RPMI8226 (cell line): Measurements from ENCODE around the gene ARL4D.
A peak's percentile ranks its signal among the peaks of the same experiment; 100 is the strongest.
"Not testable (repeated sequence)": the region's sequence is repeated elsewhere in the genome, so short reads cannot be mapped to it uniquely, and the experiment has no call there.

Experiments used
- DNase-seq: peaks from one replicate; pipeline ENCODE4 v3.0.0-alpha.2; 2015

The ARL4D gene

DNA sequence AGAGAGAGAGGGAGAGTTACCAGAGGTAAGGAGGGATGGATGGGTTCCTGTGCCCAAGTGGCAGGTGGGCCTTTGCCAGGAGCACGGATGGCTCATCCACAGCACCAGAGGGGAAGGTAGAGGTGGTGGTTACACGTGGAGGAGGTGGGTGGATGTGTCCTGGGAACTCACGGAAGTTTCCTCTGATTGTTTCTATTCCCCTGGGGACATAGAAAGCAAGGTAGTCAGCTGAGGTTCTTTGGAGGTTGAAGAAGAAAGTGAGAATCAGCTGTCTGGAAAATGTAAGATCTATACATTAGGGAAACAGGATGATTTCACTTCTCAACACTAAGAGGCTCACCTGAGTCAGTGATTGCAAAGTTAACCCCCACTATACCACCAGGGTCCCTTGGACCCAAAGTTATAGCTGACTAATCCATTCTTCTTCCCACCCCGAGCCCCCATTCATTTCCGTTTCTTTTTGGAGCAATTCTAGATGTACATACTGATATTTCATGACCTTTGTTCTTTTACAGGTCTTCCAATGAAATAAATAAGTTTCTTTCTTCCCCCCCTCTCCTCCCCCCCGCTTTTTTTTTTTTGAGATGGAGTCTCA, 27.5 kb upstream of the ARL4D start:
- DNase-seq: no peak

DNA sequence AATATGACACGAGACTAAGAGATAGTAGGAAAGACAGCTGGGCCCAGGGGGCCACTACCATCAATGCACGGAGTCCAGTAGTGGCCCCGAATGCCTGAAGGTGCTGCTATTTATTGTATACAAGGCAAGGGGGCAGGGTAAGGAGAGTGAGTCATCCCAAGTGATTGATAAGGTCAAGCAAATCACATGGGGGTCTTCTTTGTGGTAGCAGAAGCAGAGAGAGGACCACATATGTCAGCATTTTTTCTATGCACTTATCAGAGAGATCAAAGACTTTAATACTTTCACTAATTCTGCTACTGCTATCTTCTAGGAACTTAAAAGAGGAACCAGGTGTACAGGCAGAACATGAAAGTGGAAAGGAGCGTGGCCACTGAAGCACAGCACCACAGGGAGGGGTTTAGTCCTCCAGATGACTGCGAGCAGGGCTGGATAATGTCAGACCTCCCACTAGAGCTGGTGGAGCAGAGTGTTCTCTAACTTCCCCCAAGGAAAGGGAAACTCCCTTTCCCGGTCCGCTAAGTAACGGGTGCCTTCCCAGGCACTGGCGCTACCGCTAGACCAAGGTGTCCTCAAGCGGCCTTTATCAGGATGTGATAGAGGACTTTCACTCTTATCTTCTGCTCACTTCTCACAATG, 26.4 kb upstream of the ARL4D start:
- DNase-seq: peak; percentile 62

DNA sequence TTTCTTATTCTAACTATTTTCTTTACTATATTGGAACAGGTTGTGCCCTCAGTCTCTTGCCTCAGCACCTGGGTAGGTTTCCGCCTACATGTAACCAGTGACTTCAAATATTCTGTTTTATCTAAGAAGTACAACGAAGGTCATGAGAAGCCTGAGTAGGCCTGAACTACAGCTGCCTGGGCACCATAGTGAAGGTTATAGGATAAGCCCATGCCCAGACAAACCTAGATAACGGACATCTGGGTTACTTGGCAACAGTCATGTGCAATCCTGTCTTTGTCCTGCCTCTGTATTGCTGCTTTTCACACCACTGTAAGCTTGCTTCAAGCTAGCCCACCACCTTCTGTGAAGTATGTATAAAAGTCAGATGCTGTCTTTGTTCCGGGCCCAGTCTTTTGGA, 25.4 kb upstream of the ARL4D start:
- DNase-seq: no peak

DNA sequence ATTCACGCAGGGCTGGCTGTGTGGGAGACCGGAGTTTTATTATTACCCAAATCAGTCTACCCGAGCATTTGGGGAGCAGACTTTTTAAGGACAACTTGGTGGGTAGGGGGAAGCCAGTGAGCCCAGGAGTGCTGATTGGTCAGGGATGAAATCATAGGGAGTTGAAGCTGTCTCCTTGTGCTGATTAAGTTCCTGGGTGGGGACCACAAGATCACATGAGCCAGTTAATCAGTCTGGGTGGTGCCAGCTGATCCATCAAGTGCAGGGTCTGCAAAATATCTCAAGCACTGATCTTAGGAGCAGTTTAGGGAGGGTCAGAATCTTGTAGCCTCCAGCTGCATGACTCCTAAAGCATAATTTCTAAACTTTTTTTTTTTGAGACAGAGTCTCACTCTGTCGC, 22.9 kb upstream of the ARL4D start:
- peak; percentile 28 for DNase-seq

DNA sequence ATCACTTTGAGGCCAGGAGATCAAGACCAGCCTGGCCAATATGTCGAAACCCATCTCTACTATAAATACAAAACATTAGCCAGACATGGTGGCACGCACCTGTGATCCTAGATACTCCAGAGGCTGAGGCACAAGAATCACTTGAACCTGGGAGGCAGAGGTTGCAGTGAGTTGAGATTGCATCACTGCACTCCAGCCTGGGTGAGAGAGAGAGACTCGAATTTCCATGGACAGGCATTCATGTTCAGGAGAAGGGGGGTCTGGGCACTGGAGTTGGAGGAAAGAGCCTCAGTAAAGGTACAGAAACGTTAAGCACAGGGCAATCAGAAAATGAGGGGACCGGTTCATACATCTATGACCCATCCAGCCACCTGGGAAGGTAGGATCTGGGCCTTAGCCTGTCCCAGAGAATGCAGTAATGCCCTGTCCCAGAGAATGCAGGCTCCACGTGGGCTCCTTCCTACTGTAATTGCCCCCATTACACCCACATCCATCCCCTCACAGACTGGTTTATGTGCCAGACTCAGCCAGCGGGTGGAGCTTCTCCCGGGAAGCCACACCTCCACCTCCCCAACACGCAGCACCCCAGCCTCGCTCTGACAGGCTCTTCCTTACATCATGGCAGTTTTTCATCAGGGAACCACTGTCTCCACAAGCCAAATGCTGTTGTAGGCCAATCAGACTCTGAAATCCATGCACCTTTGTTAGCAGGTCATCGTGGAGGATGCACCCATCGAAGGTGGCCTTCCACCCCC, 21.6 kb upstream of the ARL4D start:
- DNase-seq: no peak

DNA sequence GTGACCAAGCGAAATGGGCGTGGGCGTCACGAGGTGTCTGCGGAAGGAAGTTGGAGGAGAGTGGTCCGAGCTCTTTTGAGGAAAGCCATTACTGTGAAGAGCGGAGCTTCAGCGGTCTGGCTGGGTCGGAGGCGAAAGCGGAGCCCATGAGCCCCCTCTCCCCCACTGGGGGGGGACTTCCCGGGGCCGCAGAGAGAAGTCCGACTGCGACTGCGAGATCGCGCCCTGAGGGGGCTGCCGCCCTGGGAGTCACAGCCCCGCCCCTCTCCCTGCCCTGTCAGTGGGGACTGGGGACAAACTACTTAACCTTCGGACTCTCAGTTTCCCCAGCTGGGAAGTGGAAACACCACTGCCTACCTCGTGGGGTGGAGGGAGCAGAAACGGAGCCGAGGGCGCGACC, 20.0 kb upstream of the ARL4D start:
- no peak for DNase-seq

DNA sequence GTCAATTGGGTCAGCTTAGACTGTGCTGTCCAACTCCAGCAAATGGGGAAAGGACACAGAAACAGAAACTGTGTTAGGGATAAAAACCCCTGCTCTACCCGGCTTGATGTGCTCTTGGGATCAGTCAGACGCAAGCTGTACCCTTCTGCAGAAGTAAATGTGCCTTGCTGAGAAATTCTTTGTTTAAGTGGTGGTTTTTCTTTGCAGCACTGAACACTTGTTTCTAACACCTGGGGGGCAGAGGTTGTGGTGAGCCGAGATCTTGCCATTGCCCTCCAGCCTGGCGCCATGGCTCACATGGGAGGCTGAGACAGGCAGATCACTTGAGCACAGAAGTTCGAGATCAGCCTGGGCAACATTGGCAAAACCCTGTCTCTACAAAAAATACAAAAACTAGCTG, 18.5 kb upstream of the ARL4D start:
- no peak for DNase-seq

DNA sequence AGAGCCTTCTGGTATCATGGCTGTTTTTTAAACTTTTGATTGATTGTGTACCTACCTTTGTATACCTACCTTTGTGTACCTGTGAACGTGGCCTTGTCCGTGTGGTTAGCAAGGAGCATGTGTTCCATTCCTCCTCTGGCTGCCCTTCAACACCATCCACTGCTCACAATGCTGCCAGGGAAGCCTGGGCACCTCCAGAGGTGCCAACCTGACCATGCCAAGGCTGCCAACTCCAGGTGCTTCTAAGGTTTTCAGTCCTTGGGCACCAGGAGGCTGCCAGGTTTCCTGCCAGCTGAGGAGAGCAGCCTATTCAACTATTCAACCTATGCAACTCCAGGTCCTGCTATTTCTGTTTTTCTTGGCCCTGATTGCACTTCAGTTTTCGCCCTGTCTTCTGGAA, 17.6 kb upstream of the ARL4D start:
- no peak for DNase-seq

DNA sequence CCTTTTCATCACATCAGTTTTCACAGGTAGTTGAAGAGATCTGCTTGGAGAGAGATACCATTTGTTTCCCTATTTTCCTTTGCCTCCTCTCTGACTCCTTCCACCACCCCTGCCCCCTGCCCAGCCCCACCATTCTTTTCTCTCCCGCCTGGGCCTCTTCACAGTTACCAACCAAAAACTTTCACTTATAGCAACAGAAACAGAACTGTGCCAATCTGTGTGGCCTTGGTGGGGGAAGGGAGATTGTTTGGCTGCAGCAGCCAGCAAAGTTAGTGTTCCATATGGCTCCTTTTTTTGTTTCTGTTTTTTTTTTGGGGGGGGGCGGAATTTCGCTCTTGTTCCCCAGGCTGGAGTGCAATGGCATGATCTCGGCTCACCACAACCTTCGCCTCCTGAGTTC, 17.2 kb upstream of the ARL4D start:
- no peak for DNase-seq

DNA sequence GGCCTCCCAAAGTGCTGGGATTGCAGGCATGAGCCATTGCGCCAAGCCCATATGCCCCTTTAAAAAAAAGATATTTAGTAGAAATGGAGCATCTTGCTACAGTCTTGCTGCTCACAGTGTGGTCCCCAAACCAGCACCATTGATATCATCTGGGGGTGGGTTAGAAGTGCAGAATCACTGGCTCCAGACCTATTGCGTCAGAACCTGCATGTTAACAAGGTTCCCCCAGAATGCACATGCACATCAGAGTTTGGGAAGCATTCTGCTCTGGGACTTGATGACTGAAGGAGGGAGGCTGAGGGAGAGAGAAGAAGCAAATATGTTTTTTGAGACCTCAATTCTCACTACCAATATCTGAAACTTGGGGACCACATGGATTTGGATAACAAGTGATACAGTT, 16.0 kb upstream of the ARL4D start:
- DNase-seq: no peak

DNA sequence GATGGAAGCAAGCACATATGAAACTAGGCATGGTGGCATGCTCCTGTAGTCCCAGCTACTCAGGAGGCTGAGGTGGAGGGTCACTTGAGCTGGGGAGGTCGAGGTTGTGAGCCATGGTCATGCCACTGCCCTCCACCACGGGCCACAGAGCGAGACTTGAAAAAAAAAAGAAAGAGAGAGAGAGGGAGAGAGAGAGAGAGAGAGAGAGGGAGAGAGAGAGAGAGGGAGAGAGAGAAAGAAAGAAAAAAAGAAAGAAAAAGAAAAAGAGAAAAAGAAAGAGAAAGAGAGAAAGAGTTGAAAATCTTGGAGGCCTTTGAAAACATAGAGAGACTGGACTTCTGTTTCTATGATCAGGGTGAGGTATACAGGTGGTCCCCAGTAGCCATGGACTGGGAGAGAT, 15.4 kb upstream of the ARL4D start:
- DNase-seq: no peak

DNA sequence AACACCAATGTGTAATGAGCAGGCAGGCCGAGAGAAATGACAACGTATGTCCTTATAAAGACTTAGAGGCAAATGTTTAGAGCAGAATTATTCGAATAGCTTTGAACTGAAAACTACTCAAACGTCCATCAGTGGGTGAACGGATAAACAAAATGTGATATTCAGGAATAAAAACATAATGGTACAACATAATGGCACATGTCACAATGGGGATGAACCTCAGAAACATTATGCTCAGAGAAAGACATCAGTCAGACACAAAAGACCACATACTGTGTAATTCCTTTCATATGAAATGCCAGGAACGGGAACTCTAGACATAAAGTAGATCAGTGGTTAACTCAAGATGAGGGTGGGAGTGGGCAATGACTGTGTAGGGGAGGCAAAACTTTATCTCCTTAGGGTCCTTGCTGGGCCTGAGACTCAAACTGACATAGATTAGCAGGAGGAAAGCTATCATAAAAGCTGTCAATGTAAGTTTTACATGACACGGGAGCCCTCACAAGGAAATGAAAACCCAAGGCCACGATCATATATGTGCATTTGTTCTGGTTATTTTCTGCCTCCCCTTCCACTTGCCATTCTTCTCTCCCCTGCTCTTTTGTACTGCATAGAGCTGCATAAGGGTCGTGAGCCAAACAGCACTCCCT, 14.8 kb upstream of the ARL4D start:
- DNase-seq: no peak

DNA sequence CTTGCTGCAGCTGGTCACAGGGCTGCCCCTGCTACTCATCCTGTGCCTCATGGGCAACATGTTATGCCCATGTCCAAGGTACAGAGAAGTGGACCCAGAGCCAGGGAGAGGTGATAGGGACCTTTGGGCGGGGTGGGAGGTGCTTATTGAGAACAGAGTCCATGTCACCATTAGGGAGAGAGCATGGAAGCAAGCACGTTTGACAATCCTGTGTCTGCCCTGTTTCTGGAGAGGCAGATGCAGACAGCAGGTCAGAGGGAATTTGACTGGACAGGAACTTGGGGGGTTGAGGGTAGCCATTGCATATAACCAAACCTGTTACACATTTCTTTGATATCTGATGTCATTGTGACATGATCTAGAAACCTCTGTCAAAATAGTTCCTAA, 14.3 kb upstream of the ARL4D start:
- DNase-seq: no peak

DNA sequence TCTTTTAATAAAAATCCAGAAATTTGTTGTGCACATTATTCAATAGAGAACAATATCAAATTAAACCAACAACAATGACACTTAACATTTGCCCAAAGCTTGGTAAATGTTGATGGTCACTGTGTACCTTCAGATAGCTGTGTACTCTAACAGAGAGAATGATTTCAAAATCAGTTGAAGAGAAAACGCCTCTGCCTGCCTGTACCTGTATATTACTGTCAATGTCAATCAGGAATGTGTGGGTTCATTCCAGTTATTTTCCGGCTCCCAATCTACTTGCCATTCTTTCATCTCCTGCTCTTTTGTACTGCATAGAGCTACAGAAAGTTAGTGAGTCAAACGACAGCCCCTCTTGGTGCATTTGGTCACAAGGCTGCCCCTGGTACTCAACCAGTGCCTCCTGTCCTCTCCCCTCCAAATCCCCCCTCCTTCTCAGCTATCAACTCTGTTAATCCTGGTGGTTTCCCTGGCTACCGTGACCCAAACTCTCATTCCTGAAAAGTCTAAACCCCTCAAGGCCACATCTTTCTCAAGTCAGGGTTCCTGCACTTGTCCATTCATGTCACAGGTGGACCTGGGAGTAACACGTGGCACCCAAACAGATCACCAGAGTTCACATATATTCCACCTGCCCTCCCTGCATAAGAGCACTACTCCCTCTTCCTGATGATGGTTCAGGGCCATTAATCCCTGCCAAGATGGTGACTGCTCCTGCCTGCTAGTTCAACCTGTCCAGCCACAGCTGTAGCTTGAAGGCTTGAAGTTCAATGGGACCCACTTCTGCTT, 13.6 kb upstream of the ARL4D start:
- no peak for DNase-seq

DNA sequence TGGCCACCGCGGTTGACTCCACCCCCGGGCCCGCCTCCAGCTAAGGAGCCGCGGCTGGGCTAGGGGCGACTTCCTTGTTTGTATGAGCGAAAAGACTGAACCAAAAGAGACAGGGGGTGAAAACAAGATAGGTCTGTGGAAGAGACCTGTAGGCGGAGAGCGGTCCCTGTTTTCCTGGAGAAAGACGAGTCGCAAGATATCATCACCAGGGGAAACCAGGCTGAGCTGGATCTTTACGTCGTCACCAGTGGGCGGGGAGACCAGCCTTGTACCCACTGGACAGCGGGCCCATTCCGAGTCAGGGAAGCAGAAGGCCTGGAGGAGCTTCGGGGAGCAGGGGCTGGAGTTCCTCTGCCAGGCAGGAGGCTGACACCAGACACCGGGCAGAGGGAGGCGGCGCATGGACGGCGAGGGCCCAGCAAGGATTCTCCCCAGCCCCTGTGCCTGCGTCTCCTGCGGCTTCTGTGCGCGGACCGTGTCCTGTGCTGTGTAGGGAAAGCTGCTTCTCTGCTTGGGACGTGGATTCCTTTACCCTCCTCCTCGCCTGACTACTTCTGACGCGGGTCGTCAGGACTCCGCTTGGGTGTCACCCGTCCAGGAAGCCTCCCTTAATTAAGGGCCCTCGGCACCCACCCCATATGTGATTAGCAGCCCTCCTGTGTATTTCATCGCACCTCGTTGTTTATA, 10.3 kb upstream of the ARL4D start:
- peak; percentile 87 for DNase-seq

DNA sequence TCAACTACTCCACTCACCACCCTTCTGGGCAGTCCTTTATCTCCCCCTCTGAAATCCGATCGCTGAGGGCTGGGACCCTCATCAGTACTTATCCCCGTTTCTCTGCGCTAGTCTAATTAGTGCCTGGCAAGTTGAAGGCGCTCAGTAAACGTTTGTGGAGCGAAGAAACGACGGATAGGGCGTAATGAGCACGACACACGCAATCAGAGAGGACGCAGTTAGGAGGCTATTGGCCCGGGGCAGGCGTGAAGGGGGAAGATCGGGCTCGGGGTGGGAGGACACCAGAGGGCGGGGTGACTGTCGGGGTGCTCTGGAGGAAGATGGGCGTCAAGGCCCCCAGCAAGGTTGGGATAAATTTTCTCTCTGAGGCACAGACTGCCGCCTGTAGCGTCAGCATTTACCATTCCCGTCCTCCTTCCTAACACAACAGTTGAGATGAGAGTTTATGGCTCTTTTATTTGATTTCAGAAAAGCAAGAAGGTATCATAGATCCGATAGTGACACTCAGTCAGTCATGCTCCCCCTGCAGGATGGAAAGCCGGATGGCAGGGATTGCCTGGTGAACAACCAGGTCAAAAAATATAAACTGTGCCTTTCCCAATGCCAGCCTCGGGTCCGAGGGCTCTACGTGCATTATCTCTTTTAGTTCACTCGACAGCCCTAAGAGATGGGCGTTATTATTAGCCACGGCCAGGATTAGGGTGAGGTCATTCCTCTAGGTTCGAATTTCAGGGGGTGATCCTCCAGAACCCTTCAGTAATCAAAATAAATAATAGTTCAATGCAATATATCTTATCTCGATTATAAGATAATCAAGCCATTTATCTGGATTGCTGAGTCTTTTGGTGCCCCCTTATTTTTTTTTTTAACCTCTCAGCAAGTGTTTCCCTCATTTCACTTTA, 9.5 kb upstream of the ARL4D start:
- DNase-seq: peak; percentile 79

DNA sequence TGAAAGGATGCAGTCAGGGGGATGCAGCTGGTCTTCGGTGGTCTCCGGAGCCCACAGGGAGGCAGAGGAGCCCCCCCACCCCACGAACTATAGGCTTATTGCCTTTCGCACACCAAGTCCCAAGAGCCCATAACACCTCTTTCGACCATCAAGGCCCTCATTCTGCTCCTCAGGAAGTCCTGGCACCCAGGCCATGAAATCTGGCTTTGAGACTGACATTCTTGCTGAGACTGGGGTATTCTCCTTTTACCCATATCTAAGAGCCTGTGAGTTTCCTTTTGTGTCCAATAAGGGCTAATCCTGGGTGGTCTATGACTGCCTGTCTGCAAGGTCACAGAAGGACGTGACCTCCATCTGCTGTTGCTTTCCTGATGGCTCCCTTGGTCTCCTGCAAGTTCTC, 6.4 kb upstream of the ARL4D start:
- DNase-seq: no peak

DNA sequence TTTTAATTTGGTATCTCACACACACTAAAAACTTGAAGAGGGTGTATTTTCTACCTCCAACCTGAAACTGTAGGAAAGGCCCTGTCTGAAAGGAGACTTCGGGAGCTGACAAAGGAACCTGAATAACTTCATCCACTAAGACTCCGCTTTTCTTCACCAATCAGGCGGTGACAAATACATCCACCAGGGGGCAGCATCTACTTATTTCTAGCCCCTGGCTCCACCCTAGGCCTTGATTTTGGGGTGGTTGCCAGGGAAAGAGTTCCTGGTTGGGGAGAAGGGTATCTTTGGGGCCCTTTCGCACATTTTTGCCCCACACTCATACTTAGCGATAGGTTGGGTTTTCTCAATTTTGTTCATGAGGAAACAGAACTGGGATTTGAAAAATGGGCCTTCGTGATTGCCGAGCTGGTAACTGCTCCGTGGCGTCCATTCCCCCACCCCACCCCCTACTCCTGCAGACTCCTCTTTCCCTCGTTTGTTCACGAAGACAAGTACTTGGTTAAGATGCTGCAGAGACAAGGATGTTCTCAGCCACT, 4.8 kb upstream of the ARL4D start:
- peak; percentile 90 for DNase-seq

DNA sequence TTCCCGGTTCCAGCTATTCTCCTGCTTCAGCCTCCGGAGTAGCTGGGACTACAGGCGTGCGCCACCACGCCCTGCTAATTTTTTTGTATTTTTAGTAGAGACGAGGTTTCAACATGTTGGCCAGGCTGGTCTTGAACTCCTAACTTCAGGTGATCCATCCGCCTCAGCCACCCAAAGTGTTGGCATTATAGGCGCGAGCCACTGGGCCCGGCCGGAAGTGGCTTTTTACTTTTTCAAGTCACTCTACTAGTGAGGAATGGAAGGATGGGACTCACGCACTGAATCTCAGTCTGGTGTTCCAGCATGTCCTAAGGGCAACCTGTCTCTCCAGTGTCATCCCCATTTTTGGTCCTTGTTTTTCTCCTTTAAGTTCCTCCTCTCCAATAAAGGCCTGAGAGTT, 4.1 kb upstream of the ARL4D start:
- DNase-seq: not testable (repeated sequence)

DNA sequence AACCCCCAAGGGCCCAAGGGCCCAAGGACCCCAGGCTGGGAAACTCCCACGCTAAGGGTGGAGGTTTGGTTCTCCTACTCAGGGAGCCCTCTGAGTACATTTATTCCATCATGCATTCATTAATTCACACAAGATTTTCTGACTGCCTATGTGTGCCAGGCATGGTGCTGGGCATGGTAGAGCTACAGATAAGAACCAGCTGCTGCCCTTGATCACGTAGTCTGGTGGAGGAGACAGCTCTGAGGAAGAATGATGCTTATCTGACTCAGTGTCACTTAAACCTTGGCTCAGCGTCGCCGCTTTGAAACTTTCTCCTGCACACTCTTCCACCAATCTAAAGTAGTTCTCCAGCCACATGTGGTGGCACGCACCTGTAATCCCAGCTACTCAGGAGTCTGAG, 3.6 kb upstream of the ARL4D start:
- DNase-seq: no peak

DNA sequence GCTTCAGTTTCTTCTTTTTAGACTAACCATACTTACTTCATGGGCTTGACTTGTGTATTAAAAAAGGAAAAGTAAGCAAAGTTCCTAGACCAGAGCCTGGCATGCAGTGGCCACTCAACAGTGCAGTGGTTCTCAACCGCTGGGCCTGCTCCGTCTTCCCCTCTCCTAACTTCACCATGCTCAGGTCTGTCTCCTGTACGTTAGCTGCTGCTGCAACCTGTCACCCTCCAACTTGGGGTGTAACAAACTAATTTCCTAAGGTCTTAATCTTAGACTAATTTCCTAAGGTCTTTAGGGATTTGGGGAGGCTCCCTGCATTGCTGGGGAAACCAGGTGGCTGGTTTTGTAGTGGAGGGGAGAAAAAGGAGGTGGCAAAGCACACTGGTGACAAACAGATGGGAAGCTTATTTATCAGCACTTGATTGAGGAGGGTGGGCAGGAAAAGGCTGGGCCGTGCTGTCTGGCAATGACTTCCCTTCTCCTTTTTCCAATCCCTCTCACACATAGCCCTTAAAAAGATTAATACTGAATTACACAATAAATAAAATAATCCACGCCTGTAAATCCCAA, 2.2 kb upstream of the ARL4D start:
- no peak for DNase-seq
